Activated CD4-positive, alpha-beta T cell treated with anti-CD3 and anti-CD28 coated beads, Interleukin-2, amount 50 U/mL, for 1 hour (primary cell): Measurements from ENCODE around the gene PCDHB7.
A peak's percentile ranks its signal among the peaks of the same experiment; 100 is the strongest.
"Not testable (repeated sequence)": the region's sequence is repeated elsewhere in the genome, so short reads cannot be mapped to it uniquely, and the experiment has no call there.

Experiments used
- DNase-seq: peaks from one replicate; pipeline ENCODE4 v3.0.0-alpha.2; 2020

Gene PCDHB7

GRCh38 chr5:141182248-141182647, 9.8 kb downstream of the PCDHB7 start, which contains the start of gene PCDHB16:
TSS of gene PCDHB16 (plus strand) at chr5:141182387. CDS start at chr5:141182560, 173 bp downstream.
- DNase-seq = no peak

DNA sequence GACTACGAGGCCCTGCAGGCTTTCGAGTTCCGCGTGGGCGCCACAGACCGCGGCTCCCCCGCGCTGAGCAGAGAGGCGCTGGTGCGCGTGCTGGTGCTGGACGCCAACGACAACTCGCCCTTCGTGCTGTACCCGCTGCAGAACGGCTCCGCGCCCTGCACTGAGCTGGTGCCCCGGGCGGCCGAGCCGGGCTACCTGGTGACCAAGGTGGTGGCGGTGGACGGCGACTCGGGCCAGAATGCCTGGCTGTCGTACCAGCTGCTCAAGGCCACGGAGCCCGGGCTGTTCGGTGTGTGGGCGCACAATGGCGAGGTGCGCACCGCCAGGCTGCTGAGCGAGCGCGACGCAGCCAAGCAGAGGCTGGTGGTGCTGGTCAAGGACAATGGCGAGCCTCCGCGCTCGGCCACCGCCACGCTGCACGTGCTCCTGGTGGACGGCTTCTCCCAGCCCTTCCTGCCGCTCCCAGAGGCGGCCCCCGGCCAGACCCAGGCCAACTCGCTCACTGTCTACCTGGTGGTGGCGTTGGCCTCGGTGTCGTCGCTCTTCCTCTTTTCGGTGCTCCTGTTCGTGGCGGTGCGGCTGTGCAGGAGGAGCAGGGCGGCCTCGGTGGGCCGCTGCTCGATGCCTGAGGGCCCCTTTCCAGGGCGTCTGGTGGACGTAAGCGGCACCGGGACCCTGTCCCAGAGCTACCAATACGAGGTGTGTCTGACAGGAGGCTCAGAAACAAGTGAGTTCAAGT, 11.8 kb downstream of the PCDHB7 start:
- not testable (repeated sequence) for DNase-seq

- peak; percentile 27 for DNase-seq
These were observed 14.6 kb downstream of the PCDHB7 start, which contains the start of gene PCDHB9 for GRCh38 chr5:141186897-141187512. TSS of gene PCDHB9 (plus strand) at chr5:141187161. CDS start at chr5:141187319, 158 bp downstream.

GRCh38 chr5:141188682-141189081, 16.2 kb downstream of the PCDHB7 start:
- not testable (repeated sequence) for DNase-seq

- DNase-seq = not testable (repeated sequence)
These were observed 16.7 kb downstream of the PCDHB7 start for GRCh38 chr5:141189131-141189530.

GRCh38 chr5:141192110-141192725, 19.8 kb downstream of the PCDHB7 start, which contains the start of gene PCDHB10:
TSS of gene PCDHB10 (plus strand) at chr5:141192353. CDS start at chr5:141192553, 200 bp downstream.
- DNase-seq = peak; percentile 6

DNA sequence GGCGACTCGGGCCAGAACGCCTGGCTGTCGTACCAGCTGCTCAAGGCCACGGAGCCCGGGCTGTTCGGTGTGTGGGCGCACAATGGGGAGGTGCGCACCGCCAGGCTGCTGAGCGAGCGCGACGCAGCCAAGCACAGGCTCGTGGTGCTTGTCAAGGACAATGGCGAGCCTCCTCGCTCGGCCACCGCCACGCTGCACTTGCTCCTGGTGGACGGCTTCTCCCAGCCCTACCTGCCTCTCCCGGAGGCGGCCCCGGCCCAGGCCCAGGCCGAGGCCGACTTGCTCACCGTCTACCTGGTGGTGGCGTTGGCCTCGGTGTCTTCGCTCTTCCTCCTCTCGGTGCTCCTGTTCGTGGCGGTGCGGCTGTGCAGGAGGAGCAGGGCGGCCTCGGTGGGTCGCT, 21.9 kb downstream of the PCDHB7 start:
- DNase-seq = not testable (repeated sequence)

DNA sequence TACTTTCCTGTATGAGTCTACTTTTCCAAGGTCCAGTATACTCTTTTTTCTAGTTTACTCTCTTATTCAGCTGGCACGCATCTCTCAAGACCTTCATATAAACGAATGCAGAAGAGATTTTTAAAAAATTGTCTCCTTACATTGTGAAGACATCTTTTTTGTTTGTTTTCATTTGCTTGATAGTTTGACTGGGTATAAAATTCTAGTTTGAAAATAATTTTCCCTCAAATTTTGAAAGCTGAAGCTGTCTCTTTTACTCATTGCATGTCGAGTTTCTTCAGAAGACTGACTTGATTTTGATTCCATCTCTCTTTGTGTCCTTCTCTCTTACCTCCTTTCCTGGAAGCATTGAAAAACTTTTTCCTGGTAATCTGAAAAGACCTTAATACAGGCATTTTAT, 23.9 kb downstream of the PCDHB7 start:
- DNase-seq = no peak

- DNase-seq = no peak
These were observed 27.2 kb downstream of the PCDHB7 start, which contains the start of gene PCDHB11 for GRCh38 chr5:141199359-141200235. TSS of gene PCDHB11 (plus strand) at chr5:141199627. CDS start at chr5:141199775, 148 bp downstream.

DNA sequence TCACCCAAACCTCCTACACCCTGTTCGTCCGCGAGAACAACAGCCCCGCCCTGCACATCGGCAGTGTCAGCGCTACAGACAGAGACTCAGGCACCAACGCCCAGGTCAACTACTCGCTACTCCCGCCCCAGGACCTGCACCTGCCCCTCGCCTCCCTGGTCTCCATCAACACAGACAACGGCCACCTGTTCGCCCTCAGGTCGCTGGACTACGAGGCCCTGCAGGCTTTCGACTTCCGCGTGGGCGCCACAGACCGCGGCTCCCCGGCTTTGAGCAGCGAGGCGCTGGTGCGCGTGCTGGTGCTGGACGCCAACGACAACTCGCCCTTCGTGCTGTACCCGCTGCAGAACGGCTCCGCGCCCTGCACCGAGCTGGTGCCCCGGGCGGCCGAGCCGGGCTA, 28.7 kb downstream of the PCDHB7 start:
- not testable (repeated sequence) for DNase-seq

DNA sequence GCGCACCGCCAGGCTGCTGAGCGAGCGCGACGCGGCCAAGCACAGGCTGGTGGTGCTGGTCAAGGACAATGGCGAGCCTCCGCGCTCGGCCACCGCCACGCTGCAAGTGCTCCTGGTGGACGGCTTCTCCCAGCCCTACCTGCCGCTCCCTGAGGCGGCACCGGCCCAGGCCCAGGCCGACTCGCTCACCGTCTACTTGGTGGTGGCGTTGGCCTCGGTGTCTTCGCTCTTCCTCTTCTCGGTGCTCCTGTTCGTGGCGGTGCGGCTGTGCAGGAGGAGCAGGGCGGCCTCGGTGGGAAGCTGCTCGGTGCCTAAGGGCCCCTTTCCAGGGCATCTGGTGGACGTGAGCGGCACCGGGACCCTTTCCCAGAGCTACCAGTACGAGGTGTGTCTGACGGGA, 29.2 kb downstream of the PCDHB7 start:
- not testable (repeated sequence) for DNase-seq

GRCh38 chr5:141208478-141208877, 36.0 kb downstream of the PCDHB7 start, which contains the start of gene PCDHB12:
TSS of gene PCDHB12 (plus strand) at chr5:141208719. CDS start at chr5:141208908, 189 bp downstream.
- DNase-seq = no peak

GRCh38 chr5:141210281-141210680, 37.8 kb downstream of the PCDHB7 start:
- DNase-seq = not testable (repeated sequence)

DNA sequence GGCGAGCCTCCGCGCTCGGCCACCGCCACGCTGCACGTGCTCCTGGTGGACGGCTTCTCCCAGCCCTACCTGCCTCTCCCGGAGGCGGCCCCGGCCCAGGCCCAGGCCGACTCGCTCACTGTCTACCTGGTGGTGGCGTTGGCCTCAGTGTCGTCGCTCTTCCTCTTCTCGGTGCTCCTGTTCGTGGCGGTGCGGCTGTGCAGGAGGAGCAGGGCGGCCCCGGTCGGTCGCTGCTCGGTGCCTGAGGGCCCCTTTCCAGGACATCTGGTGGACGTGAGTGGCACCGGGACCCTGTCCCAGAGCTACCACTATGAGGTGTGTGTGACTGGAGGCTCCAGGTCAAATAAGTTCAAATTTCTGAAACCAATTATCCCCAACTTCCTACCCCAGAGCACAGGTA, 38.4 kb downstream of the PCDHB7 start:
- not testable (repeated sequence) for DNase-seq

DNA sequence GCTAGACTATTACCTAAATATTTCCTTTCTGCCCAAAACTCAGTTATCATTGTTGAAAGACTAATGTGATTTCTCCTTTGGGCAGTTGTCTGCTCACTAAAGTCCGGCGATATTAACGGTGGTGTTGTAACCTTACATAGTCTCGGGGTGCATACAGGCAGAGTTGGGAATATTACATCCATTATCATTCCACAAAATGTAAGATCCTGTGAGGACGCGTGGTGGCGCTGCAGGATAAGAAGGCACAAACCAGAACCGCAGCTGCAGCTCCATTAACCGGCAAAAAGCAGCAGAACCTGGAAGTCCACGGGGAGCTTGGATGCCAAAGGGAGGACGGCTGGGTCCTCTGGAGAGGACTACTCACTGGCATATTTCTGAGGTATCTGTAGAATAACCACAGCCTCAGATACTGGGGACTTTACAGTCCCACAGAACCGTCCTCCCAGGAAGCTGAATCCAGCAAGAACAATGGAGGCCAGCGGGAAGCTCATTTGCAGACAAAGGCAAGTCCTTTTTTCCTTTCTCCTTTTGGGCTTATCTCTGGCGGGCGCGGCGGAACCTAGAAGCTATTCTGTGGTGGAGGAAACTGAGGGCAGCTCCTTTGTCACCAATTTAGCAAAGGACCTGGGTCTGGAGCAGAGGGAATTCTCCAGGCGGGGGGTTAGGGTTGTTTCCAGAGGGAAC, 41.4 kb downstream of the PCDHB7 start, which contains the start of gene PCDHB13:
Gene PCDHB13, plus strand, starts transcription at position 264 of the 684 bp plus-strand sequence. Its CDS starts 205 bp downstream, at position 469.
- DNase-seq = peak; percentile 14

- DNase-seq = not testable (repeated sequence)
These were observed 42.1 kb downstream of the PCDHB7 start for GRCh38 chr5:141214583-141214982.

DNA sequence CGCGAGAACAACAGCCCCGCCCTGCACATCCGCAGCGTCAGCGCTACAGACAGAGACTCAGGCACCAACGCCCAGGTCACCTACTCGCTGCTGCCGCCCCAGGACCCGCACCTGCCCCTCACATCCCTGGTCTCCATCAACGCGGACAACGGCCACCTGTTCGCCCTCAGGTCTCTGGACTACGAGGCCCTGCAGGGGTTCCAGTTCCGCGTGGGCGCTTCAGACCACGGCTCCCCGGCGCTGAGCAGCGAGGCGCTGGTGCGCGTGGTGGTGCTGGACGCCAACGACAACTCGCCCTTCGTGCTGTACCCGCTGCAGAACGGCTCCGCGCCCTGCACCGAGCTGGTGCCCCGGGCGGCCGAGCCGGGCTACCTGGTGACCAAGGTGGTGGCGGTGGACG, 43.1 kb downstream of the PCDHB7 start:
- not testable (repeated sequence) for DNase-seq

GRCh38 chr5:141216035-141216434, 43.6 kb downstream of the PCDHB7 start:
- not testable (repeated sequence) for DNase-seq

DNA sequence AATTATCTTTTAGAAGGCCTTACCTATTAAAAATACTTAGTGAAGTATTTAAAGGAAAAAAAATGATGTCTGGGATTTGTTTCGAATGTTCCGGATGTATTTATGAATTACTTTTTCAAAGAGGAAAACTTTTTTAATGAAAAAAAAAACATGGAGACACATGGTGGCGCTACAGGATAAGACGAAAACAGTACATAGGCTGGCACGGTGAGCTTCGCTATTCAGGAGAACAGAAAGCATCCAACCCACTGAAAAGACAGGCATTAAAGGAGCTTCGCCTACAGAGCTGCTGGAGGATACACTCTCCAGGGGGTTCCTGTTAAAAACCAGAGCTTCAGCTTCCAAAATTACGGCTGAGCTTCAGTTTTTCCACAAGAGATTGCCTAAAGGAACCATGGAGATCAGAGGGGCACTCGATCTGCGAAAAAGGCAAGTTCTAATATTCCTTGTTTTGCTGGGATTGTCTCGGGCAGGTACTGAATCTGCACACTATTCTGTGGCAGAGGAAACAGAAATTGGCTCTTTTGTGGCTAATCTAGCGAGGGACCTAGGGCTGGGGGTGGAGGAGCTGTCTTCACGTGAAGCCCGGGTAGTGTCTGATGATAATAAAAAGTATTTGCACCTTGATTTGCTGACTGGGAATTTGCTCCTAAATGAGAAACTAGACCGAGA, 50.8 kb downstream of the PCDHB7 start, which contains the start of gene PCDHB14:
Gene PCDHB14, plus strand, starts transcription at position 232 of the 672 bp plus-strand sequence. Its CDS starts 163 bp downstream, at position 395.
- no peak for DNase-seq

GRCh38 chr5:141224844-141225243, 52.4 kb downstream of the PCDHB7 start:
- DNase-seq = not testable (repeated sequence)

GRCh38 chr5:141225421-141225820, 53.0 kb downstream of the PCDHB7 start:
- DNase-seq = not testable (repeated sequence)
